ENCODE measurements around the gene LYPD1. TPM values are rescaled to one million over a fixed set of nuclear protein-coding genes. Genes with fewer than 3 reads are reported as not detected.

Gene LYPD1
- total and polyA plus RNA-seq, 2 experiments from 2014 or later, result 1.5 to 4.2 TPM

DNA sequence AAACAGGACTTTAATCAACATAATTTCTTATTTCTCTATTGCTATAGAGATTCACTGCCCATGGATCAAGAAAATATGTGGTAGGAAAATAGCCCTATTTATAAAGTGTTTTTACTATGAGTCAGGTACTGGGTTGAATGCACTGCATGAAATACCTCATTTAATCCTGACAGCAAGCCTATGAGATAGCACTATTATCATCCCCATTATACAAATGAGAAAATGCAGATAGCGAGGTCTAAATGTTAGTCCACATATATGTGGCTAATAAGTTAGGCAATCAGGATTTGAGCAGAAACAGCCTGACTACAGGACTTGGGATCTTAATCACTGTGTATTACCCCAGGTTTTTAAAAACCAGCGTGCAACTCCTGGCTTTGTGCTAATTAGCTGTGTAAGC lies 8.5 kb upstream of the LYPD1 start (continued):
- TF ChIP-seq, protein P1, sequence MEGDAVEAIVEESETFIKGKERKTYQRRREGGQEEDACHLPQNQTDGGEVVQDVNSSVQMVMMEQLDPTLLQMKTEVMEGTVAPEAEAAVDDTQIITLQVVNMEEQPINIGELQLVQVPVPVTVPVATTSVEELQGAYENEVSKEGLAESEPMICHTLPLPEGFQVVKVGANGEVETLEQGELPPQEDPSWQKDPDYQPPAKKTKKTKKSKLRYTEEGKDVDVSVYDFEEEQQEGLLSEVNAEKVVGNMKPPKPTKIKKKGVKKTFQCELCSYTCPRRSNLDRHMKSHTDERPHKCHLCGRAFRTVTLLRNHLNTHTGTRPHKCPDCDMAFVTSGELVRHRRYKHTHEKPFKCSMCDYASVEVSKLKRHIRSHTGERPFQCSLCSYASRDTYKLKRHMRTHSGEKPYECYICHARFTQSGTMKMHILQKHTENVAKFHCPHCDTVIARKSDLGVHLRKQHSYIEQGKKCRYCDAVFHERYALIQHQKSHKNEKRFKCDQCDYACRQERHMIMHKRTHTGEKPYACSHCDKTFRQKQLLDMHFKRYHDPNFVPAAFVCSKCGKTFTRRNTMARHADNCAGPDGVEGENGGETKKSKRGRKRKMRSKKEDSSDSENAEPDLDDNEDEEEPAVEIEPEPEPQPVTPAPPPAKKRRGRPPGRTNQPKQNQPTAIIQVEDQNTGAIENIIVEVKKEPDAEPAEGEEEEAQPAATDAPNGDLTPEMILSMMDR (conservative IDR thresholded peaks at IDR 0.05; ENCODE audit: low read depth in 2 of 2), result no peak
- TF ChIP-seq, protein P2, sequence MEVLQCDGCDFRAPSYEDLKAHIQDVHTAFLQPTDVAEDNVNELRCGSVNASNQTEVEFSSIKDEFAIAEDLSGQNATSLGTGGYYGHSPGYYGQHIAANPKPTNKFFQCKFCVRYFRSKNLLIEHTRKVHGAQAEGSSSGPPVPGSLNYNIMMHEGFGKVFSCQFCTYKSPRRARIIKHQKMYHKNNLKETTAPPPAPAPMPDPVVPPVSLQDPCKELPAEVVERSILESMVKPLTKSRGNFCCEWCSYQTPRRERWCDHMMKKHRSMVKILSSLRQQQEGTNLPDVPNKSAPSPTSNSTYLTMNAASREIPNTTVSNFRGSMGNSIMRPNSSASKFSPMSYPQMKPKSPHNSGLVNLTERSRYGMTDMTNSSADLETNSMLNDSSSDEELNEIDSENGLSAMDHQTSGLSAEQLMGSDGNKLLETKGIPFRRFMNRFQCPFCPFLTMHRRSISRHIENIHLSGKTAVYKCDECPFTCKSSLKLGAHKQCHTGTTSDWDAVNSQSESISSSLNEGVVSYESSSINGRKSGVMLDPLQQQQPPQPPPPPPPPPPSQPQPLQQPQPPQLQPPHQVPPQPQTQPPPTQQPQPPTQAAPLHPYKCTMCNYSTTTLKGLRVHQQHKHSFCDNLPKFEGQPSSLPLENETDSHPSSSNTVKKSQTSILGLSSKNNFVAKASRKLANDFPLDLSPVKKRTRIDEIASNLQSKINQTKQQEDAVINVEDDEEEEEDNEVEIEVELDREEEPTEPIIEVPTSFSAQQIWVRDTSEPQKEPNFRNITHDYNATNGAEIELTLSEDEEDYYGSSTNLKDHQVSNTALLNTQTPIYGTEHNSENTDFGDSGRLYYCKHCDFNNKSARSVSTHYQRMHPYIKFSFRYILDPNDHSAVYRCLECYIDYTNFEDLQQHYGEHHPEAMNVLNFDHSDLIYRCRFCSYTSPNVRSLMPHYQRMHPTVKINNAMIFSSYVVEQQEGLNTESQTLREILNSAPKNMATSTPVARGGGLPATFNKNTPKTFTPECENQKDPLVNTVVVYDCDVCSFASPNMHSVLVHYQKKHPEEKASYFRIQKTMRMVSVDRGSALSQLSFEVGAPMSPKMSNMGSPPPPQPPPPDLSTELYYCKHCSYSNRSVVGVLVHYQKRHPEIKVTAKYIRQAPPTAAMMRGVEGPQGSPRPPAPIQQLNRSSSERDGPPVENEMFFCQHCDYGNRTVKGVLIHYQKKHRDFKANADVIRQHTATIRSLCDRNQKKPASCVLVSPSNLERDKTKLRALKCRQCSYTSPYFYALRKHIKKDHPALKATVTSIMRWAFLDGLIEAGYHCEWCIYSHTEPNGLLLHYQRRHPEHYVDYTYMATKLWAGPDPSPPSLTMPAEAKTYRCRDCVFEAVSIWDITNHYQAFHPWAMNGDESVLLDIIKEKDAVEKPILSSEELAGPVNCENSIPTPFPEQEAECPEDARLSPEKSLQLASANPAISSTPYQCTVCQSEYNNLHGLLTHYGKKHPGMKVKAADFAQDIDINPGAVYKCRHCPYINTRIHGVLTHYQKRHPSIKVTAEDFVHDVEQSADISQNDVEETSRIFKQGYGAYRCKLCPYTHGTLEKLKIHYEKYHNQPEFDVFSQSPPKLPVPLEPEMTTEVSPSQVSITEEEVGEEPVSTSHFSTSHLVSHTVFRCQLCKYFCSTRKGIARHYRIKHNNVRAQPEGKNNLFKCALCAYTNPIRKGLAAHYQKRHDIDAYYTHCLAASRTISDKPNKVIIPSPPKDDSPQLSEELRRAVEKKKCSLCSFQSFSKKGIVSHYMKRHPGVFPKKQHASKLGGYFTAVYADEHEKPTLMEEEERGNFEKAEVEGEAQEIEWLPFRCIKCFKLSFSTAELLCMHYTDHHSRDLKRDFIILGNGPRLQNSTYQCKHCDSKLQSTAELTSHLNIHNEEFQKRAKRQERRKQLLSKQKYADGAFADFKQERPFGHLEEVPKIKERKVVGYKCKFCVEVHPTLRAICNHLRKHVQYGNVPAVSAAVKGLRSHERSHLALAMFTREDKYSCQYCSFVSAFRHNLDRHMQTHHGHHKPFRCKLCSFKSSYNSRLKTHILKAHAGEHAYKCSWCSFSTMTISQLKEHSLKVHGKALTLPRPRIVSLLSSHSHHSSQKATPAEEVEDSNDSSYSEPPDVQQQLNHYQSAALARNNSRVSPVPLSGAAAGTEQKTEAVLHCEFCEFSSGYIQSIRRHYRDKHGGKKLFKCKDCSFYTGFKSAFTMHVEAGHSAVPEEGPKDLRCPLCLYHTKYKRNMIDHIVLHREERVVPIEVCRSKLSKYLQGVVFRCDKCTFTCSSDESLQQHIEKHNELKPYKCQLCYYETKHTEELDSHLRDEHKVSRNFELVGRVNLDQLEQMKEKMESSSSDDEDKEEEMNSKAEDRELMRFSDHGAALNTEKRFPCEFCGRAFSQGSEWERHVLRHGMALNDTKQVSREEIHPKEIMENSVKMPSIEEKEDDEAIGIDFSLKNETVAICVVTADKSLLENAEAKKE (CRISPR knock-in tag; IDR thresholded peaks at IDR 0.05), result no peak

DNA sequence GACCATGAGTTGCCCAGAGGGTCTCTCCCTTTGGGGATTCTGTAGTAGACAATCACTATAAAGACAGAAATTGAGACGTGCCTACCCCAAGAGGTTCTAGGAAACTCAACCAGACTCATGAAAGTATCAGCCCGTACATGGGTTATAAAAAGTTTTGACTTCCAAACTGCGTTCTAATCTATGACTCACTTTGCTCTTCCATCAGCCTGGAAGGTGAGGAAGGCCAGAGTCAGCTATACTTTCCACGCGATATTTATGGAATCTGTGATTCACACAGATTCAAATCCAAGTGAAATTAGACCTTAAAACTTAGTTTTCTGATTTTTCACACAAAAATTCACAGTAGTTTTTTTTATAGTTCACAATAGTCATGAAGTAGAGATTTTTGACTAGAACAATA lies 7.7 kb upstream of the LYPD1 start:
- Mint-ChIP-seq H3K36me3 (ENCODE audit: low read depth) (no peaks in the 10 kb centered on the region), H3K27me3 (ENCODE audit: insufficient read depth, low read depth, poor library complexity) (peaks cover 5% of the 10 kb centered on the region), H3K4me1 (no peaks in the 10 kb centered on the region), H3K27ac (no peak overlapping the region), H3K4me3 (no peak overlapping the region), H3K9me3 (no peaks in the 10 kb centered on the region)
- TF ChIP-seq STAT1 (IDR thresholded peaks at IDR 0.05; ENCODE audit: unreplicated experiment) (no peak), CREB1 (CRISPR knock-in tag; IDR thresholded peaks at IDR 0.05; ENCODE audit: low read depth) (no peak), EZH2phosphoT487 (IDR thresholded peaks at IDR 0.05; ENCODE audit: unreplicated experiment) (no peak), NANOG (IDR thresholded peaks at IDR 0.05; ENCODE audit: borderline replicate concordance) (no peak), JUNB (IDR thresholded peaks at IDR 0.05; ENCODE audit: unreplicated experiment) (no peak)
- TF ChIP-seq, protein P3, sequence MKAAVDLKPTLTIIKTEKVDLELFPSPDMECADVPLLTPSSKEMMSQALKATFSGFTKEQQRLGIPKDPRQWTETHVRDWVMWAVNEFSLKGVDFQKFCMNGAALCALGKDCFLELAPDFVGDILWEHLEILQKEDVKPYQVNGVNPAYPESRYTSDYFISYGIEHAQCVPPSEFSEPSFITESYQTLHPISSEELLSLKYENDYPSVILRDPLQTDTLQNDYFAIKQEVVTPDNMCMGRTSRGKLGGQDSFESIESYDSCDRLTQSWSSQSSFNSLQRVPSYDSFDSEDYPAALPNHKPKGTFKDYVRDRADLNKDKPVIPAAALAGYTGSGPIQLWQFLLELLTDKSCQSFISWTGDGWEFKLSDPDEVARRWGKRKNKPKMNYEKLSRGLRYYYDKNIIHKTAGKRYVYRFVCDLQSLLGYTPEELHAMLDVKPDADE (IDR thresholded peaks at IDR 0.05), result no peak
- Histone ChIP-seq H3K79me2 (replicated peaks; ENCODE audit: insufficient read depth) (no peaks in the 10 kb centered on the region), H3K4me3 (no peak overlapping the region), H3K27ac (ENCODE audit: low read depth) (no peak overlapping the region), H3K27me3 (ENCODE audit: insufficient read depth) (peaks cover 23% of the 10 kb centered on the region), H2AFZ (no peak overlapping the region), H3K4me1 (ENCODE audit: insufficient read depth) (no peaks in the 10 kb centered on the region), H3K36me3 (ENCODE audit: insufficient read depth) (no peaks in the 10 kb centered on the region), H3F3A (replicated peaks; ENCODE audit: low read depth) (no peaks in the 10 kb centered on the region), H3K9me2 (ENCODE audit: insufficient read depth) (peaks cover 6% of the 10 kb centered on the region; the same call in 1 of the 2 replicates), H4K20me1 (replicated peaks; ENCODE audit: insufficient read depth) (no peaks in the 10 kb centered on the region), H3K4me2 (no peak overlapping the region)
- no peak for ATAC-seq
- no peak for DNase-seq (ENCODE audit: low spot score)
